IPS DF 6.9 (cell line): ENCODE results near the gene REV1.

Source experiments
- DNase-seq: peaks from one replicate; pipeline ENCODE4 v3.0.0-alpha.2; 2013; ENCODE audit warnings: low read depth, low spot score
- H3K27ac ChIP-seq: one replicate; pipeline ENCODE4 v1.5.1; 2013; ENCODE audit warnings: low read length, control low read depth
- H3K27me3 ChIP-seq: 2 replicates; pipeline ENCODE4 v1.6.1; 2013; ENCODE audit warnings: mild to moderate bottlenecking, low read length; ENCODE audit not compliant: control insufficient read depth, insufficient read depth
- H3K36me3 ChIP-seq: 2 replicates; pipeline ENCODE4 v1.6.1; 2013; ENCODE audit warnings: low read length; ENCODE audit not compliant: control insufficient read depth, insufficient read depth
- H3K4me1 ChIP-seq: 2 replicates; pipeline ENCODE4 v1.6.1; 2013; ENCODE audit warnings: low read length; ENCODE audit not compliant: control insufficient read depth, insufficient read depth
- H3K4me3 ChIP-seq: 2 replicates; pipeline ENCODE4 v1.5.1; 2013; ENCODE audit warnings: mild to moderate bottlenecking, low read length
- H3K9me3 ChIP-seq: 2 replicates; pipeline ENCODE4 v1.6.1; 2013; ENCODE audit warnings: low read length, inconsistent platforms; ENCODE audit not compliant: control insufficient read depth, insufficient read depth
- WGBS: extraction: QIAGEN DNeasy Blood & Tissue Kit; methylation state at CpG from one replicate; pipeline ENCODE4 v1.1.7; 2013; ENCODE audit warnings: mixed read lengths, missing lambda C conversion rate; ENCODE audit not compliant: insufficient read length, insufficient coverage; 5-methylcytosine and 5-hydroxymethylcytosine counted together

The REV1 gene

GRCh38 chr2:99430614-99431291, 59.1 kb downstream of the REV1 start:
- WGBS, result no CpG with 5 or more reads among the region's 4 CpGs
- DNase-seq, result no peak
- no peak overlapping the region for H3K4me3 ChIP-seq
- 0 out of 2 replicates have a peak, but pooled peaks cover 2% of the 10 kb centered on the region for H3K36me3 ChIP-seq
- no peak overlapping the region for H3K27ac ChIP-seq
- no peaks in the 10 kb centered on the region for H3K27me3 ChIP-seq
- no peaks in the 10 kb centered on the region for H3K4me1 ChIP-seq
- H3K9me3 ChIP-seq, result no peaks in the 10 kb centered on the region

- Histone ChIP-seq H3K9me3 (no peaks in the 10 kb centered on the region), H3K27me3 (no peaks in the 10 kb centered on the region), H3K27ac (no peak overlapping the region), H3K36me3 (peaks cover 11% of the 10 kb centered on the region; the same call in 1 of the 2 replicates), H3K4me1 (no peaks in the 10 kb centered on the region), H3K4me3 (no peak overlapping the region)
- no CpG with 5 or more reads among the region's 2 CpGs for WGBS
- no peak for DNase-seq
Measured at GRCh38 chr2:99425022-99425421, 64.8 kb downstream of the REV1 start.

- no peak for DNase-seq
Measured at GRCh38 chr2:99424371-99424770, 65.4 kb downstream of the REV1 start.

GRCh38 chr2:99422599-99422998, 67.2 kb downstream of the REV1 start:
- H3K4me3 ChIP-seq, result no peak overlapping the region
- H3K9me3 ChIP-seq, result no peaks in the 10 kb centered on the region
- no peaks in the 10 kb centered on the region for H3K4me1 ChIP-seq
- H3K36me3 ChIP-seq, result peaks cover 13% of the 10 kb centered on the region; the same call in 1 of the 2 replicates
- no peak overlapping the region for H3K27ac ChIP-seq
- WGBS, result no CpG with 5 or more reads among the region's 3 CpGs
- H3K27me3 ChIP-seq, result no peaks in the 10 kb centered on the region
- DNase-seq, result no peak

More at GRCh38 chr2:99424371-99424770, 65.4 kb downstream of the REV1 start:
- H3K9me3 ChIP-seq, result no peaks in the 10 kb centered on the region
- no peak overlapping the region for H3K4me3 ChIP-seq
- H3K27ac ChIP-seq, result no peak overlapping the region
- no peaks in the 10 kb centered on the region for H3K27me3 ChIP-seq
- H3K4me1 ChIP-seq, result no peaks in the 10 kb centered on the region
- peaks cover 13% of the 10 kb centered on the region; the same call in 1 of the 2 replicates for H3K36me3 ChIP-seq

GRCh38 chr2:99421469-99421868, 68.3 kb downstream of the REV1 start:
- no peak for DNase-seq
- Histone ChIP-seq H3K9me3 (no peaks in the 10 kb centered on the region), H3K4me1 (no peaks in the 10 kb centered on the region), H3K4me3 (no peak overlapping the region), H3K27me3 (no peaks in the 10 kb centered on the region), H3K36me3 (peaks cover 13% of the 10 kb centered on the region; the same call in 1 of the 2 replicates), H3K27ac (no peak overlapping the region)
- no CpG with 5 or more reads among the region's 5 CpGs for WGBS

GRCh38 chr2:99420751-99421299, 69.0 kb downstream of the REV1 start:
- Histone ChIP-seq H3K4me1 (no peaks in the 10 kb centered on the region), H3K27me3 (no peaks in the 10 kb centered on the region), H3K27ac (no peak overlapping the region), H3K36me3 (peaks cover 13% of the 10 kb centered on the region; the same call in 1 of the 2 replicates), H3K9me3 (no peaks in the 10 kb centered on the region), H3K4me3 (no peak overlapping the region)
- no CpG with 5 or more reads among the region's 5 CpGs for WGBS
- DNase-seq, result no peak

GRCh38 chr2:99420031-99420430, 69.8 kb downstream of the REV1 start:
- H3K27ac ChIP-seq, result no peak overlapping the region
- no peak overlapping the region for H3K4me3 ChIP-seq
- no peak for DNase-seq
- no peaks in the 10 kb centered on the region for H3K27me3 ChIP-seq
- WGBS, result no CpG with 5 or more reads among the region's 1 CpG
- no peaks in the 10 kb centered on the region for H3K9me3 ChIP-seq
- no peaks in the 10 kb centered on the region for H3K4me1 ChIP-seq
- H3K36me3 ChIP-seq, result peaks cover 13% of the 10 kb centered on the region; the same call in 1 of the 2 replicates

GRCh38 chr2:99417396-99417795, 72.4 kb downstream of the REV1 start:
- DNase-seq, result no peak
- H3K4me3 ChIP-seq, result no peak overlapping the region
- H3K9me3 ChIP-seq, result no peaks in the 10 kb centered on the region
- H3K27ac ChIP-seq, result no peak overlapping the region
- peaks cover 9% of the 10 kb centered on the region; the same call in 1 of the 2 replicates for H3K36me3 ChIP-seq
- H3K4me1 ChIP-seq, result no peaks in the 10 kb centered on the region
- WGBS, result no CpG with 5 or more reads among the region's 3 CpGs
- no peaks in the 10 kb centered on the region for H3K27me3 ChIP-seq

- H3K27ac ChIP-seq, result no peak overlapping the region
- no peak for DNase-seq
- H3K27me3 ChIP-seq, result no peaks in the 10 kb centered on the region
- no peaks in the 10 kb centered on the region for H3K9me3 ChIP-seq
- no peak overlapping the region for H3K4me3 ChIP-seq
- H3K4me1 ChIP-seq, result no peaks in the 10 kb centered on the region
- H3K36me3 ChIP-seq, result peaks cover 11% of the 10 kb centered on the region; the same call in 1 of the 2 replicates
- no CpG with 5 or more reads among the region's 1 CpG for WGBS
Measured at GRCh38 chr2:99414566-99414965, 75.3 kb downstream of the REV1 start.

GRCh38 chr2:99410276-99410675, 79.5 kb downstream of the REV1 start:
- no peak overlapping the region for H3K27ac ChIP-seq
- no peak for DNase-seq
- peaks cover 7% of the 10 kb centered on the region; the same call in 1 of the 2 replicates for H3K36me3 ChIP-seq
- no peak overlapping the region for H3K4me3 ChIP-seq
- H3K4me1 ChIP-seq, result no peaks in the 10 kb centered on the region
- no peaks in the 10 kb centered on the region for H3K9me3 ChIP-seq
- WGBS, result no CpG with 5 or more reads among the region's 4 CpGs
- H3K27me3 ChIP-seq, result no peaks in the 10 kb centered on the region

GRCh38 chr2:99406137-99406536, 83.7 kb downstream of the REV1 start:
- no peak for DNase-seq

More at GRCh38 chr2:99406137-99406536, 83.7 kb downstream of the REV1 start:
- WGBS, result no CpG with 5 or more reads among the region's 6 CpGs
- H3K36me3 ChIP-seq, result peaks cover 10% of the 10 kb centered on the region; the same call in 1 of the 2 replicates
- no peaks in the 10 kb centered on the region for H3K27me3 ChIP-seq
- no peak overlapping the region for H3K27ac ChIP-seq
- H3K4me3 ChIP-seq, result no peak overlapping the region
- H3K9me3 ChIP-seq, result no peaks in the 10 kb centered on the region
- no peaks in the 10 kb centered on the region for H3K4me1 ChIP-seq
